GM12878 (cell line): ENCODE data around the gene ASAH2B. TPM values are rescaled to one million over a fixed set of nuclear protein-coding genes. Genes with fewer than 3 reads are reported as not detected.

Experiments used
- ATAC-seq: fragments of 200-7000 bp; cut with Tn5 transposase; 3 replicates; pipeline ENCODE4 v1.9.1; 2020; ENCODE audit warnings: mild to moderate bottlenecking, moderate library complexity
- BruUV-seq: library from RNA; stranded (reverse); fragments of 400-500 nt; replicated peaks from 2 replicates; lab custom pipeline; 2021; lab: Mats Ljungman, UMichigan
- CTCF ChIA-PET: fragments of 300-600 bp; sonication (Branson Sonifier 250); formaldehyde crosslinking; extraction: SDS; loops from one replicate; lab custom pipeline; 2021; ENCODE audit warnings: inconsistent platforms; lab: Yijun Ruan, JAX
- POLR2A ChIA-PET: fragments of 350-600 bp; formaldehyde crosslinking; extraction: SDS; loops from one replicate; lab custom pipeline; 2021; ENCODE audit warnings: inconsistent platforms; lab: Charles Lee
- RAD21 ChIA-PET: fragments of 300-600 bp; sonication (Branson Sonifier 250); formaldehyde crosslinking; loops from one replicate; lab custom pipeline; 2023; ENCODE audit warnings: antibody characterized with exemption; ENCODE audit not compliant: unreplicated experiment; lab: Charles Lee
- SMC1A ChIA-PET: fragments of 300-600 bp; sonication (Branson Sonifier 250); formaldehyde crosslinking; loops from one replicate; lab custom pipeline; 2023; ENCODE audit not compliant: unreplicated experiment, uncharacterized antibody; lab: Charles Lee
- DNase-seq: peaks from one replicate; pipeline ENCODE4 v3.0.0-alpha.2; 2011; ENCODE audit warnings: low read depth, low spot score
- FAIRE-seq: peaks from 3 replicates; lab custom pipeline; 2011; peaks lifted over from hg19 to GRCh38; lab: Jason Lieb, UNC
- H2AFZ ChIP-seq: 2 replicates; pipeline ENCODE4 v1.6.0; 2011; ENCODE audit warnings: low read depth, low read length, control low read depth; ENCODE audit not compliant: control insufficient read depth
- H3K27ac ChIP-seq: 2 replicates; pipeline ENCODE4 v1.5.1; 2011; ENCODE audit warnings: control low read depth; ENCODE audit not compliant: control insufficient read depth, insufficient read depth
- H3K27me3 ChIP-seq, 2 experiments: replicated peaks in 1 of 2; 2 replicates each; pipeline versions ENCODE4 v1.6.0 to v1.6.1; 2011; ENCODE audit warnings: low read length in 1 of 2; ENCODE audit not compliant: control insufficient read depth in 2 of 2, insufficient read depth in 2 of 2
- H3K36me3 ChIP-seq, 2 experiments: 2 replicates each; pipeline ENCODE4 v1.5.1; 2011; ENCODE audit warnings: low read length in 1 of 2; ENCODE audit not compliant: control insufficient read depth in 2 of 2, insufficient read depth in 2 of 2
- H3K4me1 ChIP-seq: 2 replicates; pipeline ENCODE4 v1.6.1; 2011; ENCODE audit warnings: mild to moderate bottlenecking, low read length, moderate library complexity, mixed read lengths; ENCODE audit not compliant: control insufficient read depth, insufficient read depth
- H3K4me2 ChIP-seq: 2 replicates; pipeline ENCODE4 v1.6.0; 2011; ENCODE audit warnings: control low read depth; ENCODE audit not compliant: control insufficient read depth, insufficient read depth
- H3K4me3 ChIP-seq: fragments of 200-600 bp; sonication (generic); 2 replicates; pipeline ENCODE4 v1.5.1; 2016
- H3K79me2 ChIP-seq: 2 replicates; pipeline ENCODE4 v1.6.0; 2011; ENCODE audit warnings: low read length; ENCODE audit not compliant: control insufficient read depth, insufficient read depth
- H3K9ac ChIP-seq: 2 replicates; pipeline ENCODE4 v1.8.0; 2011; ENCODE audit warnings: low read length, control low read depth, mixed read lengths; ENCODE audit not compliant: control insufficient read depth, insufficient read depth
- H3K9me3 ChIP-seq: replicated peaks from 3 replicates; pipeline ENCODE4 v1.5.1; 2011; ENCODE audit warnings: mild to moderate bottlenecking, low read length; ENCODE audit not compliant: control insufficient read depth, insufficient read depth
- H4K20me1 ChIP-seq: 2 replicates; pipeline ENCODE4 v1.6.0; 2011; ENCODE audit not compliant: control insufficient read depth, insufficient read depth
- CREB1 ChIP-seq: IDR thresholded peaks from 2 replicates; pipeline ENCODE4 v1.6.1; 2012; ENCODE audit warnings: low read depth, mild to moderate bottlenecking, inconsistent platforms
- IKZF1 ChIP-seq: fragments of 450-650 bp; conservative IDR thresholded peaks from 2 replicates; pipeline ENCODE4 v1.6.1; 2017; ENCODE audit warnings: antibody characterized with exemption, mild to moderate bottlenecking
- IKZF2 ChIP-seq, 2 experiments: fragments of 450-650 bp; IDR thresholded peaks; 2 replicates each; pipeline ENCODE4 v1.6.1; 2017; ENCODE audit warnings: mild to moderate bottlenecking in 2 of 2, moderate library complexity in 2 of 2
- PAX8 ChIP-seq: fragments of 450-650 bp; IDR thresholded peaks from 2 replicates; pipeline ENCODE4 v1.6.1; 2017; ENCODE audit warnings: mild to moderate bottlenecking, moderate library complexity
- ZBED1 ChIP-seq: IDR thresholded peaks from 2 replicates; pipeline ENCODE4 v1.6.1; 2016; ENCODE audit warnings: borderline replicate concordance
- WGBS: methylation state at CpG from one replicate; pipeline ENCODE4 v1.1.6; 2016; ENCODE audit warnings: low lambda C conversion rate; ENCODE audit not compliant: insufficient replicate concordance, insufficient coverage; ENCODE audit errors: missing lambda C conversion rate; 5-methylcytosine and 5-hydroxymethylcytosine counted together
- in situ Hi-C: fragments of 300-500 bp; cut with MboI; formaldehyde crosslinking; loops from 9 replicates; pipeline ENCODE4 v1.14.3; 2018; ENCODE audit warnings: mixed read lengths
- intact Hi-C: fragments of 100-400 bp; cut with micrococcal nuclease; formaldehyde crosslinking; loops from one replicate; pipeline ENCODE4 v1.14.2; 2022; ENCODE audit not compliant: unreplicated experiment
- polyA plus RNA-seq, 11 experiments: library from polyadenylated mRNA; depleted of rRNA in 4 of 11; unstranded in 6 of 11; stranded (reverse) in 5 of 11; fragments of >200 nt; fragmentation: Nextera tagmentation in 4 of 11; fragmentation: Illumina TruSeq in 1 of 11; extraction: Ambion mirVana in 4 of 11; extraction: Trizol in 1 of 11; gene quantifications; 1 replicate in 1 of 11; 2 replicates in 10 of 11; pipeline versions ENCODE4 v1.2.1 to v1.2.3, GENCODE V29; 2011 to 2016; ENCODE audit warnings: inconsistent platforms in 2 of 11, missing spikeins in 2 of 11, low read depth in 1 of 11
- total RNA-seq, 4 experiments: library from RNA; depleted of rRNA in 3 of 4; stranded (reverse); fragments of >200 nt in 3 of 4; fragmentation: Illumina TruSeq in 1 of 4; extraction: Trizol in 1 of 4; gene quantifications; 2 replicates each; pipeline versions ENCODE4 v1.2.1 to v1.2.3, GENCODE V29; 2013 to 2021
- TF ChIP-seq, protein P1 (sequence below): IDR thresholded peaks from 2 replicates; pipeline ENCODE4 v1.6.1; 2011; ENCODE audit warnings: low read depth, mild to moderate bottlenecking, low read length, moderate library complexity, borderline replicate concordance; ENCODE audit errors: extremely low read depth
- TF ChIP-seq, protein P2 (sequence below): fragments of 450-650 bp; IDR thresholded peaks from 2 replicates; pipeline ENCODE4 v1.6.1; 2018; ENCODE audit warnings: borderline replicate concordance, mild to moderate bottlenecking; ENCODE audit not compliant: partially characterized antibody
- TF ChIP-seq, protein P3 (sequence below): fragments of 450-650 bp; formaldehyde crosslinking; IDR thresholded peaks from 2 replicates; pipeline ENCODE4 v1.5.0; 2022; ENCODE audit warnings: mild to moderate bottlenecking, missing genetic modification characterization

Gene ASAH2B
- total and polyA plus RNA-seq, 10 of the 15 experiments (the other 5 are each of a cell fraction or from before 2014, with no cell fraction given), result 1.6 to 5.4 (median 3.0) TPM

DNA sequence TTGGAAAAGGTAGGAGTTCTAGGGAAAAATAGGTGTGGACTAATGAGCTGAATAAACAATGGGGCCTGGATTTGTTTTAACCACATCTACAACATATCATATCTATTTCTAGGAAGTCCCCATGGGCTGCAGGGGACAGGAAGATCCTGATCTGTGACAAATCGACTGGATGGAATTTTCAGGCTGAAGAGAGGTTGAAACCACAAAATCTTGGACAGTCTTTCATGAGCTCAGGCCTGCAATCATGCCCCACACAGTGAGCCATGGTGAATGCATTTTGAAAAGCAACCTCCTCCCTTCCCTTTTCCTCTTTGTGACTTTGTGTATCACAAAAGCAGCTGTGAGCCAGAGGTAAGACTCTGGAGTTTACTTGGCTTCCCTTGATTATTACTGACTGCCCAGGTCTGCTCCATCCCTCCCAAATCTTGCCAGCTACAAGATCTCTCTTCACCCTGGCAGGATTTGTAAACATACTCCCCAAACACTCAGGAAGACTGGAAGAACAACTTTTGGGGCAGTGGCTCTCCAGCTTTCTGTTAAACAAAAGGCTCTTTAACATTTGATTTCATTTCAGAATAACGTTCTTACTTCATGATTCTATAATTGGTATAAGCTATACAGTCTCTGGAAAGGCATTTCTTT is 66.4 kb downstream of the ASAH2B start:
- FAIRE-seq, result no peak
- in situ Hi-C loops, result no loop called here

More for the DNA sequence above, 66.4 kb downstream of the ASAH2B start:
- Histone ChIP-seq H3K9me3 (no peaks in the 10 kb centered on the region), H3K27ac (no peak overlapping the region), H3K36me3 (no peaks in the 10 kb centered on the region), H3K4me3 (no peak overlapping the region), H3K9ac (no peak overlapping the region), H3K4me1 (no peaks in the 10 kb centered on the region), H3K4me2 (no peak overlapping the region), H4K20me1 (no peaks in the 10 kb centered on the region), H3K27me3 (no peaks in the 10 kb centered on the region; a peak in 1 of 4 replicates), H3K79me2 (no peaks in the 10 kb centered on the region), H2AFZ (no peak overlapping the region)
- BruUV-seq, result no TSS peak
- TF ChIP-seq, protein P1, sequence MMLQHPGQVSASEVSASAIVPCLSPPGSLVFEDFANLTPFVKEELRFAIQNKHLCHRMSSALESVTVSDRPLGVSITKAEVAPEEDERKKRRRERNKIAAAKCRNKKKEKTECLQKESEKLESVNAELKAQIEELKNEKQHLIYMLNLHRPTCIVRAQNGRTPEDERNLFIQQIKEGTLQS, result no peak
- TF ChIP-seq, protein P2, sequence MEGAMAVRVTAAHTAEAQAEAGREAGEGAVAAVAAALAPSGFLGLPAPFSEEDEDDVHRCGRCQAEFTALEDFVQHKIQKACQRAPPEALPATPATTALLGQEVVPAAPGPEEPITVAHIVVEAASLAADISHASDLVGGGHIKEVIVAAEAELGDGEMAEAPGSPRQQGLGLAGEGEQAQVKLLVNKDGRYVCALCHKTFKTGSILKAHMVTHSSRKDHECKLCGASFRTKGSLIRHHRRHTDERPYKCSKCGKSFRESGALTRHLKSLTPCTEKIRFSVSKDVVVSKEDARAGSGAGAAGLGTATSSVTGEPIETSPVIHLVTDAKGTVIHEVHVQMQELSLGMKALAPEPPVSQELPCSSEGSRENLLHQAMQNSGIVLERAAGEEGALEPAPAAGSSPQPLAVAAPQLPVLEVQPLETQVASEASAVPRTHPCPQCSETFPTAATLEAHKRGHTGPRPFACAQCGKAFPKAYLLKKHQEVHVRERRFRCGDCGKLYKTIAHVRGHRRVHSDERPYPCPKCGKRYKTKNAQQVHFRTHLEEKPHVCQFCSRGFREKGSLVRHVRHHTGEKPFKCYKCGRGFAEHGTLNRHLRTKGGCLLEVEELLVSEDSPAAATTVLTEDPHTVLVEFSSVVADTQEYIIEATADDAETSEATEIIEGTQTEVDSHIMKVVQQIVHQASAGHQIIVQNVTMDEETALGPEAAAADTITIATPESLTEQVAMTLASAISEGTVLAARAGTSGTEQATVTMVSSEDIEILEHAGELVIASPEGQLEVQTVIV, result no peak
- TF ChIP-seq CREB1 (no peak), PAX8 (no peak), IKZF2 (IDR thresholded peaks at IDR 0.05) (no peak), ZBED1 (no peak), IKZF1 (no peak)
- TF ChIP-seq, protein P3, sequence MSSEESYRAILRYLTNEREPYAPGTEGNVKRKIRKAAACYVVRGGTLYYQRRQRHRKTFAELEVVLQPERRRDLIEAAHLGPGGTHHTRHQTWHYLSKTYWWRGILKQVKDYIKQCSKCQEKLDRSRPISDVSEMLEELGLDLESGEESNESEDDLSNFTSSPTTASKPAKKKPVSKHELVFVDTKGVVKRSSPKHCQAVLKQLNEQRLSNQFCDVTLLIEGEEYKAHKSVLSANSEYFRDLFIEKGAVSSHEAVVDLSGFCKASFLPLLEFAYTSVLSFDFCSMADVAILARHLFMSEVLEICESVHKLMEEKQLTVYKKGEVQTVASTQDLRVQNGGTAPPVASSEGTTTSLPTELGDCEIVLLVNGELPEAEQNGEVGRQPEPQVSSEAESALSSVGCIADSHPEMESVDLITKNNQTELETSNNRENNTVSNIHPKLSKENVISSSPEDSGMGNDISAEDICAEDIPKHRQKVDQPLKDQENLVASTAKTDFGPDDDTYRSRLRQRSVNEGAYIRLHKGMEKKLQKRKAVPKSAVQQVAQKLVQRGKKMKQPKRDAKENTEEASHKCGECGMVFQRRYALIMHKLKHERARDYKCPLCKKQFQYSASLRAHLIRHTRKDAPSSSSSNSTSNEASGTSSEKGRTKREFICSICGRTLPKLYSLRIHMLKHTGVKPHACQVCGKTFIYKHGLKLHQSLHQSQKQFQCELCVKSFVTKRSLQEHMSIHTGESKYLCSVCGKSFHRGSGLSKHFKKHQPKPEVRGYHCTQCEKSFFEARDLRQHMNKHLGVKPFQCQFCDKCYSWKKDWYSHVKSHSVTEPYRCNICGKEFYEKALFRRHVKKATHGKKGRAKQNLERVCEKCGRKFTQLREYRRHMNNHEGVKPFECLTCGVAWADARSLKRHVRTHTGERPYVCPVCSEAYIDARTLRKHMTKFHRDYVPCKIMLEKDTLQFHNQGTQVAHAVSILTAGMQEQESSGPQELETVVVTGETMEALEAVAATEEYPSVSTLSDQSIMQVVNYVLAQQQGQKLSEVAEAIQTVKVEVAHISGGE (CRISPR knock-in tag), result no peak
- ATAC-seq (no peak), DNase-seq (no peak)
- POLR2A ChIA-PET, result no interaction called here
- SMC1A ChIA-PET, result no interaction called here
- RAD21 ChIA-PET, result no interaction called here
- intact Hi-C loops, result no loop called here
- WGBS, result 0% methylated on average over 2 of the region's 2 CpGs
- CTCF ChIA-PET, result no interaction called here
